BE2C (cell line): Measurements from ENCODE around the gene CCNL1.

Experiments
- DNase-seq: peaks from one replicate; pipeline ENCODE4 v3.0.0-alpha.2; 2020
- H3K27me3 ChIP-seq: fragments of 250-450 bp; sonication (Bioruptor Pico); 2 replicates; pipeline ENCODE4 v1.5.1; 2020; ENCODE audit warnings: mild to moderate bottlenecking
- H3K36me3 ChIP-seq: fragments of 250-450 bp; sonication (Bioruptor Pico); 2 replicates; pipeline ENCODE4 v1.5.1; 2020; ENCODE audit warnings: mild to moderate bottlenecking
- H3K4me1 ChIP-seq: fragments of 250-450 bp; sonication (Bioruptor Pico); 2 replicates; pipeline ENCODE4 v1.5.1; 2020
- H3K4me3 ChIP-seq: 2 replicates; pipeline ENCODE4 v1.5.1; 2011; ENCODE audit warnings: low read depth, low read length
- H3K9me3 ChIP-seq: fragments of 250-450 bp; sonication (Bioruptor Pico); 2 replicates; pipeline ENCODE4 v1.5.1; 2020
- TF ChIP-seq, protein P1 (sequence below): IDR thresholded peaks from 2 replicates; pipeline ENCODE4 v1.5.1; 2012; ENCODE audit warnings: mild to moderate bottlenecking, low read depth, low read length

The CCNL1 gene

DNA sequence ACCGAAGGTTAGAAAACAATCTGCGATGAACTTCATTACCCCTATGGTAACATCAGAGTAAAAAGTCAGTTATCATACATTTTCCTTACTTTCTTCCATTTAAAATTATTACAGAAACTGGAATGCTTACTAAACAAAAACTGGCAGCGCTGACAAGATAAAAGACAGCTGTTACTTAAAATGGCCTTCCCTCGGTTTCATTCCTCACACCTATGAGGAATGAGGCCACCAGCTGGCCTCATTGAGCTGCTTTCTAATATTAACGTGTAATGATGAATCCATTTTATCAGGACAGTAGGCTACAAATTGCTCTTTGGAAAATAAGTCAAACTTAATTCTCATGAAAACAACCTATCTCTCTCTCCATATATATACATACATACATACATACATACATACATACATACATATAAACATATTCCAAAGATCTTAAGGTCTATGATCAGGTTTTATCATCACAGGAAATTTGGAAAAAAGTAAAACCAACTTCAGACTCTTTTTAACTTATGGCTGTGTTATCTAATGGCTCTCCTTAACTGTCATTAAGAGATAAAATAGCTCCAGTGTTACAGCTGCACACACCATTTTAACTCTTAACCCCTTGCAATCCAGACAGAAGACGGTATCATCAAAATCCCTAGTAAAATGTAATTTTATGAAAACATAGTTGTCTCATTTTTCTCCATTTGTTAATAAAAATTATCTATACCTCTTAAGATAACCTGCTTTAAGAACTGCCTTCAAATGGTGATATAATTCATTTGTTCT lies 5.2 kb downstream of the CCNL1 start:
- H3K4me3 ChIP-seq: peak overlapping the region; percentile 26
- TF ChIP-seq, protein P1, sequence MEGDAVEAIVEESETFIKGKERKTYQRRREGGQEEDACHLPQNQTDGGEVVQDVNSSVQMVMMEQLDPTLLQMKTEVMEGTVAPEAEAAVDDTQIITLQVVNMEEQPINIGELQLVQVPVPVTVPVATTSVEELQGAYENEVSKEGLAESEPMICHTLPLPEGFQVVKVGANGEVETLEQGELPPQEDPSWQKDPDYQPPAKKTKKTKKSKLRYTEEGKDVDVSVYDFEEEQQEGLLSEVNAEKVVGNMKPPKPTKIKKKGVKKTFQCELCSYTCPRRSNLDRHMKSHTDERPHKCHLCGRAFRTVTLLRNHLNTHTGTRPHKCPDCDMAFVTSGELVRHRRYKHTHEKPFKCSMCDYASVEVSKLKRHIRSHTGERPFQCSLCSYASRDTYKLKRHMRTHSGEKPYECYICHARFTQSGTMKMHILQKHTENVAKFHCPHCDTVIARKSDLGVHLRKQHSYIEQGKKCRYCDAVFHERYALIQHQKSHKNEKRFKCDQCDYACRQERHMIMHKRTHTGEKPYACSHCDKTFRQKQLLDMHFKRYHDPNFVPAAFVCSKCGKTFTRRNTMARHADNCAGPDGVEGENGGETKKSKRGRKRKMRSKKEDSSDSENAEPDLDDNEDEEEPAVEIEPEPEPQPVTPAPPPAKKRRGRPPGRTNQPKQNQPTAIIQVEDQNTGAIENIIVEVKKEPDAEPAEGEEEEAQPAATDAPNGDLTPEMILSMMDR: no peak
- no peak for DNase-seq
- no peaks in the 10 kb centered on the region for H3K9me3 ChIP-seq
- no peaks in the 10 kb centered on the region for H3K27me3 ChIP-seq
- peaks cover 100% of the 10 kb centered on the region for H3K36me3 ChIP-seq
- H3K4me1 ChIP-seq: peaks cover 8% of the 10 kb centered on the region

DNA sequence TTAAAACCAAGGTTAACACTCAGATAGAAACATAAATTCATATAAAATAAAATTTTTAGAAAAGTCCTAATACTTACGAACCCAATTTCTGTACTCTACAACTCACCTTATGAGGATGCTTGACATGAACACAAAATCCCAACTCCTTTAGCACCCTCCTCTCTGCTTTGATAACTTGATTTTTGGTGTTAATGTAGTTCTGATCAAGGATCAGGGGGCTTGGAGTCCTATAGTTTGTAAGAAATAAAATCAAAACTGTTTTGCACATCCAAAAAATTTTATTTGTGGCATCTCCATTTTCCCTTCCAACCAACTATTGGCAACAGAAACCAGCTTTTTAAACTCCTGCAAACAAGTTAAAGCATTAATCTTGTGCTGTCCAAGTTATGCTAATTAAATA lies 7.0 kb downstream of the CCNL1 start:
- Histone ChIP-seq H3K9me3 (no peaks in the 10 kb centered on the region), H3K4me1 (peaks cover 6% of the 10 kb centered on the region), H3K27me3 (no peaks in the 10 kb centered on the region), H3K4me3 (no peak overlapping the region), H3K36me3 (peaks cover 100% of the 10 kb centered on the region)
- TF ChIP-seq, protein P1: no peak
- DNase-seq: no peak

DNA sequence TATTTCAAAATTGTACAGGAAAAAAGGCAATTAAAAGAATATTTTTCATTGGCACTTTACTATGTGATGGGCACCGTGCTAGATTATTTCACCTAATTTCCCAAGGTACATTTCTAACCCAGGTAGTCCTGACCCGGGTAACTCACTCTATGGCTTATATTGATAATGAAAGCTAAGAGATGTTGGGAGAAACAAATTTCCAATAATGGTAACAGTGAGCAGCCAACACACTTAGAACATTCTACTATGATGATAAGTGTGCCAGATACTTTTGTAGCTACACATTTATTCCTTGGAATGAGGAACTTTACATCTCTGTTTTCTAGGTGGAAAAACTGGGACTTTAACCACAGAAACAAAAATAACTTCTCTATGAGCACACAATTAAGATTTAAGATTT lies 7.5 kb downstream of the CCNL1 start:
- Histone ChIP-seq H3K27me3 (no peaks in the 10 kb centered on the region), H3K4me1 (peaks cover 3% of the 10 kb centered on the region), H3K4me3 (no peak overlapping the region), H3K36me3 (peaks cover 100% of the 10 kb centered on the region), H3K9me3 (no peaks in the 10 kb centered on the region)
- TF ChIP-seq, protein P1: no peak
- DNase-seq: no peak

DNA sequence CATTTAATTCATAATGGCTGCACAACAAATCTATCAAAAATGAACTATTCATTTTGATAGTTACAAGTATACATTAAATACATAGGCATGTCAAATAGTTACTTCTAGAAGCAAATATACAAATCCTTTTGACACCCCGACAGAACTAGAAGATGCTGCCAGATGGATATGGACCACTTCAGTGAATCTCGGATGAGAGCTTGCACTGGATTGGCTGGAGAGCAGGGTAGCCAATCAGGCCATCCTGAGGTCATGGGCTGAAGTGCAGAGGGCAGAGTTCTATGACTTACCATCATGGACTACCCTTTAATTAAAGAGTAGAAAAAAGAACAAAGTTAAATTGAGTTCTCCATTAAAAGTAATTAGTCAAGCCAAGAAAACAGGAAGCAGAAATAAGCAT lies 8.3 kb downstream of the CCNL1 start:
- DNase-seq: no peak
- no peaks in the 10 kb centered on the region for H3K27me3 ChIP-seq
- H3K4me1 ChIP-seq: no peaks in the 10 kb centered on the region
- TF ChIP-seq, protein P1: no peak
- peaks cover 100% of the 10 kb centered on the region for H3K36me3 ChIP-seq
- H3K4me3 ChIP-seq: no peak overlapping the region
- no peaks in the 10 kb centered on the region for H3K9me3 ChIP-seq

DNA sequence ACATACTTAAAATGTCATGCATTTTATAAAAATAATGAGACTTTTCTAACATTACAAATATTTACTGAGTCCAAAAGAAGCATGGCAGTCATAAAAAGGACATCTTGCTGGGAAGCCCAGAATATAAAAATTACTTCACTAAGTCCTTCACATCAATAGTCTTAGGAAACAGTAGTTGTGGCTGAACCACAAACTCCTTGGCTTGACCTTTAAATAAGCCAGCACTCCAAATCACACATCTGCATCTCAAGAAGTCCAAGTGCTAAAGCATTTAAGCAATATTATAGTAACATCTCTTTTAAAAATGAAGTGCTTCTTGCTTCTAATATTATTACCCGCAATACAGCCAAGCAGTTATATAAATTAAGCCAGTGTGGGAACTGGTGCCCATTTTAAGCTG lies 8.8 kb downstream of the CCNL1 start:
- peaks cover 100% of the 10 kb centered on the region for H3K36me3 ChIP-seq
- TF ChIP-seq, protein P1: no peak

DNA sequence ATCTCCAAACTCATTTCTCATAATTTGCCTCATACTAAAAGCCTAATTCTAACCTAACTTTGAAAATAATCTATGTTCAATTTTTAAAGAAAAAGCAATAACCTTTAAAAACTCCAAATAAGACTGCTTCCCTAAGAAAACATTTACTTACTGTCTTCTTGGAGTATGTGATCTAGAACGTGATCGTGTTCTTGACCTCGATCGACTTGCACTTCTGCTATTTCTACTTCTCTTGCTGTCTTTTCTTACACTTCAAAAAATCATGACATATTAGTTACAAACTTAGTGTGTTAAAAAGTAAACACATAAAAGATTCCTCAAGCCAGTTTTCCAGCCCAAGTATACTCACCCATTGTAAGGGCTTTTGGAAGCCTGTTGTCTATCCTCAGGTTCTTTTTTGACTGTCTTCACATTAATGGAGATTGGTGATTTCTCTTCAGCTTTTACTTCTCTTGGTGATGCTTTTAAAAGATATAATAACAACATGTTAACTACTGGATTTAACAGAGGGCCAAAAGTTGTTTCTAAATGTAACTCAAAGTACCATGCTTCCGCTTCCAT lies 10.7 kb downstream of the CCNL1 start:
- peaks cover 94% of the 10 kb centered on the region for H3K36me3 ChIP-seq
- H3K27me3 ChIP-seq: no peaks in the 10 kb centered on the region
- H3K4me3 ChIP-seq: no peak overlapping the region
- TF ChIP-seq, protein P1: no peak
- no peak for DNase-seq
- H3K9me3 ChIP-seq: no peaks in the 10 kb centered on the region
- no peaks in the 10 kb centered on the region for H3K4me1 ChIP-seq

More for the DNA sequence above, 8.8 kb downstream of the CCNL1 start:
- H3K9me3 ChIP-seq: no peaks in the 10 kb centered on the region
- H3K4me3 ChIP-seq: no peak overlapping the region
- H3K4me1 ChIP-seq: no peaks in the 10 kb centered on the region
- H3K27me3 ChIP-seq: no peaks in the 10 kb centered on the region
- no peak for DNase-seq
